Activated naive CD4-positive, alpha-beta T cell treated with anti-CD3 and anti-CD28 coated beads, Interleukin-2, amount 50 U/mL, for 72 hours (primary cell): ENCODE results near the gene OR6T1. TPM values are rescaled to one million over a fixed set of nuclear protein-coding genes. Genes with fewer than 3 reads are reported as not detected.
A peak's percentile ranks its signal among the peaks of the same experiment; 100 is the strongest.

Source experiments
- ATAC-seq, 2 donors: fragments of 150-1000 bp; cut with Tn5 transposase; 2 replicates each; pipeline ENCODE4 v1.10.0; 2021; ENCODE audit warnings: mild to moderate bottlenecking in 2 of 2, moderate library complexity in 2 of 2
- DNase-seq, 2 donors: peaks; one replicate each; pipeline ENCODE4 v3.0.0; 2021 to 2022; ENCODE audit warnings: low spot score in 2 of 2
- H3K27ac Mint-ChIP-seq, 2 donors: one replicate each; pipeline ENCODE4 v1.8.0; 2022; ENCODE audit warnings: mild to moderate bottlenecking in 2 of 2, mixed read lengths in 2 of 2
- H3K36me3 Mint-ChIP-seq, 2 donors: one replicate each; pipeline ENCODE4 v1.8.0; 2022; ENCODE audit warnings: mixed read lengths in 2 of 2
- H3K9me3 Mint-ChIP-seq, 2 donors: one replicate each; pipeline ENCODE4 v1.8.0; 2022; ENCODE audit warnings: mixed read lengths in 2 of 2
- total RNA-seq, 2 donors: library from RNA; stranded (reverse); gene quantifications; one replicate each; pipeline ENCODE4 v1.2.3, GENCODE V29; 2022

OR6T1 gene, protein sequence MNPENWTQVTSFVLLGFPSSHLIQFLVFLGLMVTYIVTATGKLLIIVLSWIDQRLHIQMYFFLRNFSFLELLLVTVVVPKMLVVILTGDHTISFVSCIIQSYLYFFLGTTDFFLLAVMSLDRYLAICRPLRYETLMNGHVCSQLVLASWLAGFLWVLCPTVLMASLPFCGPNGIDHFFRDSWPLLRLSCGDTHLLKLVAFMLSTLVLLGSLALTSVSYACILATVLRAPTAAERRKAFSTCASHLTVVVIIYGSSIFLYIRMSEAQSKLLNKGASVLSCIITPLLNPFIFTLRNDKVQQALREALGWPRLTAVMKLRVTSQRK
- total RNA-seq = not detected

- ATAC-seq = no peak
- Mint-ChIP-seq H3K36me3 (no peaks in the 10 kb centered on the region), H3K9me3 (peaks cover 4 to 5% of the 10 kb centered on the region in 2 donors), H3K27ac (no peak within 1 kb of the TSS)
- no peak for DNase-seq
Observed at GRCh38 chr11:123943738-123944137, at the start of gene OR6T1. Gene OR6T1, minus strand, starts transcription at chr11:123943838. Its CDS starts 0 bp downstream, at chr11:123943838.

DNA sequence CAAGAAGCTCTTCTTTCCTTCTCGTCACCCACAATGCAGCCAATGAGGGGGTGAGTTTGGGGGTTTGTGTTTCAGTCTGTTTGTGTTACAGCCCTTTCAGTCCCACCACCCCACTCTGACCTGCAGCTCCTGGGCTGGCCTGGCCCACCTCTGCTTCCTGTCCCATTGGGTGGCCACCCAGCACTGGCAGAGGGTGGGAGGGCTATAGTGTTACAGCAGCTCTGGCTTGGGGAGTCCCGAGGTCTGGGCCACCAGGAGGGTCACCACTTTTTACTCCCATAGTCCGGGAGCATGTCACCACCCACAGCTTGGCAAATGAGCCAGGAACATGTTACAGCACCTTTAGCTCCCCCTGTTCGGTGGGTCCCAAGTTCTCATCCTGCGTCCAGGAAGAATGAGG, 35.7 kb upstream of the OR6T1 start:
- Mint-ChIP-seq H3K36me3 (peaks cover 0 to 12% of the 10 kb centered on the region in 2 donors), H3K27ac (no peak overlapping the region), H3K9me3 (peaks cover 9% of the 10 kb centered on the region in 2 donors)
- DNase-seq (no peak), ATAC-seq (no peak)

DNA sequence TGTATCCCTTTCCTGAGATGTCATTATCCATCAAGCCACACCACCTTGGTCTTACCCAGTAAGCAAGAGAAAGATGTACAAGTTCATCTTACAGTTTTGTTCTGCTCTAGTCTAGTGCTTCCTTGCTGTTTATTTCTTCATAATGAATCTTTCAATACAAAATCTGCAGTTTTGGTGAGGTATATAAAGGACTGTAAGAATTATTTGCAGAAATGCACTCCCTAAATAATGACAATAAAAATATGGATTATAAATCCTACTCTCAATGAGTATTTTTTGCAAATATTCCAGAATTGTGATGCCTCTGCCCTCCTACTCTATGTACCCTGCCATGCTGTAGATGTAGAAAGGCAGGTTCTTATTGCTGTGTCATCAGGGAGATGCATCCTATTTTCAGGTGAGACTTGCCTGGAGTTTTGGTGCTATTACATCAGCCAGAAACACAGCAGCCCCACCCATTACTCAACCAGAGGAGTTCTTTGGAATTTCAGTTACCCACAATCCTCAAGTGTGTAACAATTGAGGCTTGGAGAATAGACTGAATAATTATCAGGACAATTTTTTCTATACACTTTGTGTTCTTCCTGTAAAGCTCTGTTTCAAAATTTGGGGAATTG, 34.2 kb upstream of the OR6T1 start, which contains the start of gene OR10S1:
OR10S1 (minus strand) TSS at position 51 of the 617 bp plus-strand sequence. CDS start 117 bp downstream, outside the sequence.
- Mint-ChIP-seq H3K9me3 (peaks cover 4 to 7% of the 10 kb centered on the region in 2 donors), H3K36me3 (peaks cover 0 to 5% of the 10 kb centered on the region in 2 donors), H3K27ac (no peak within 1 kb of the TSS)
- ATAC-seq (no peak), DNase-seq (no peak)

GRCh38 chr11:123976770-123977560, 33.3 kb upstream of the OR6T1 start:
- DNase-seq = no peak
- peaks cover 0 to 5% of the 10 kb centered on the region in 2 donors for H3K9me3 Mint-ChIP-seq
- no peaks in the 10 kb centered on the region for H3K36me3 Mint-ChIP-seq
- ATAC-seq = no peak
- no peak overlapping the region for H3K27ac Mint-ChIP-seq

DNA sequence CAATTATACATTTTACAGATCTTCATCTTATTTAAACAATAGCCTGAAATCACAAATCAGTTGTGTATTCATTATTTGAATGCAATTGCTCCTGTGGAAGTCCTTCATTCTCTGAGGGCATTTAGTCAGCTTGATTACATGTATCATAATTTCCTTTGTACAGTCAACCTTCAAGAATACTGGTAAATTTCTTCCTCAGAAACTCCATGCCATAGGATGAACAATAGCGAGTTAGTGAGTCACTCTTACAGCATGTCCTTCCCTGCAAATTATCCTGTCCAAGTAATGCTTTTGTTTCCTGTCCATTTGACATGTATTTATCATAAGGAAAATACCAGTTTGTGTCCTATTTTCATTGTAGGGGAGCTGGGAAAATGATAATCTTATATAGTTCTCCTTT, 30.2 kb upstream of the OR6T1 start:
- H3K9me3 Mint-ChIP-seq = peaks cover 0 to 5% of the 10 kb centered on the region in 2 donors
- no peak for ATAC-seq
- H3K36me3 Mint-ChIP-seq = no peaks in the 10 kb centered on the region
- no peak for DNase-seq
- H3K27ac Mint-ChIP-seq = no peak overlapping the region

GRCh38 chr11:123956752-123957151, 13.1 kb upstream of the OR6T1 start:
- ATAC-seq (no peak), DNase-seq (no peak)
- H3K36me3 Mint-ChIP-seq = no peaks in the 10 kb centered on the region
- peaks cover 8 to 11% of the 10 kb centered on the region in 2 donors for H3K9me3 Mint-ChIP-seq
- H3K27ac Mint-ChIP-seq = no peak overlapping the region

DNA sequence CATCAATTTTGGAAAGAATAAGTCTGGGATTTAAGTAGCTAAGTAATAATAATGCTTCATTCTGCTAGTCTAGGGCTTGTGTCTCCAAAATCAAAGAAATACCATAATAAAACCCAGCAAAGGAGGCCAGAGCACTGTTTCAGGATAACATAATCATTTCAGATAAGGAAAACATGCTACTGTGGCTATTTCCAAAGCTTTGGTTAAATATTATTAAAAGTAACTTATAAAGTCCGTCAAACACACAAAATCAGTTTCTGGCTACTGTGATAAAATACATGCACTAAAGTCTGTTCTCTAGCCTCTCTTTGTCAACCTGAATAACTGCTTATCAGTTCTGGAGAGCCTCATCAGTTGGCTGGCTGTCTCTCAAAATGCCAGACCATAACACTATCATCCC, 1.5 kb upstream of the OR6T1 start:
- no peak for ATAC-seq
- H3K36me3 Mint-ChIP-seq = no peaks in the 10 kb centered on the region
- no peak for DNase-seq
- H3K27ac Mint-ChIP-seq = no peak overlapping the region
- H3K9me3 Mint-ChIP-seq = no peaks in the 10 kb centered on the region

DNA sequence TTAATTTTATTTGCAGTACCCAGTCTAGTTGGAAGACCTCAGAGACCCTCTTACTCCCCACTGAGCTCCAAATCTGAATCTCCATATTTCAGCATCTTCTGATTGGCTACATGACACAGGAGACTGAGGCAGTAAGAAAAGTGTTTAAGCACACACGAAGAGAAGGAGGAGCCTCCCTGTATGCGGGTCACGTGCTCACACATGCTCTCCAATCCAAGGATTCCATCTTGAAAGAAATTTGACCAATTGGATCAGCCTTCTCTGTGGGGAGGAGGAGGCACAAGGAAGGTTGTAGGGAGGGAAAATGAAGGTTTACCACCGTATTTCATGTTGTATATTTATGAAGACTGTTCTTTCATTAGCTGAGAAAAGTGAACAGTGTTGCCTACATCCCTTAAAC, 1.2 kb downstream of the OR6T1 start:
- DNase-seq = no peak
- Mint-ChIP-seq H3K9me3 (peaks cover 4 to 5% of the 10 kb centered on the region in 2 donors), H3K36me3 (no peaks in the 10 kb centered on the region), H3K27ac (no peak overlapping the region)
- ATAC-seq = no peak

- Mint-ChIP-seq H3K27ac (no peak within 1 kb of the TSS), H3K9me3 (peaks cover 4 to 5% of the 10 kb centered on the region in 2 donors), H3K36me3 (no peaks in the 10 kb centered on the region)
- no peak for ATAC-seq
- DNase-seq = no peak
Observed at GRCh38 chr11:123939317-123939716, 4.3 kb downstream of the OR6T1 start, which contains the start of gene OR4D5. Gene OR4D5, plus strand, starts transcription at chr11:123939617. Its CDS starts 0 bp downstream, at chr11:123939617.

- DNase-seq = no peak
- Mint-ChIP-seq H3K9me3 (peaks cover 0 to 5% of the 10 kb centered on the region in 2 donors), H3K27ac (no peak overlapping the region), H3K36me3 (no peaks in the 10 kb centered on the region)
- ATAC-seq = no peak
Observed at GRCh38 chr11:123924027-123924426, 19.6 kb downstream of the OR6T1 start.

- Mint-ChIP-seq H3K27ac (no peak overlapping the region), H3K9me3 (peaks cover 0 to 4% of the 10 kb centered on the region in 2 donors), H3K36me3 (no peaks in the 10 kb centered on the region)
- DNase-seq (no peak), ATAC-seq (no peak)
Observed at GRCh38 chr11:123920943-123921342, 22.7 kb downstream of the OR6T1 start.

- H3K9me3 Mint-ChIP-seq = no peaks in the 10 kb centered on the region
- no peaks in the 10 kb centered on the region for H3K36me3 Mint-ChIP-seq
- H3K27ac Mint-ChIP-seq = no peak overlapping the region
- DNase-seq (no peak), ATAC-seq (no peak)
Observed at GRCh38 chr11:123905826-123906225, 37.8 kb downstream of the OR6T1 start.

GRCh38 chr11:123904932-123905331, 38.7 kb downstream of the OR6T1 start:
- Mint-ChIP-seq H3K36me3 (no peaks in the 10 kb centered on the region), H3K9me3 (no peaks in the 10 kb centered on the region), H3K27ac (no peak overlapping the region)
- no peak for DNase-seq
- no peak for ATAC-seq

DNA sequence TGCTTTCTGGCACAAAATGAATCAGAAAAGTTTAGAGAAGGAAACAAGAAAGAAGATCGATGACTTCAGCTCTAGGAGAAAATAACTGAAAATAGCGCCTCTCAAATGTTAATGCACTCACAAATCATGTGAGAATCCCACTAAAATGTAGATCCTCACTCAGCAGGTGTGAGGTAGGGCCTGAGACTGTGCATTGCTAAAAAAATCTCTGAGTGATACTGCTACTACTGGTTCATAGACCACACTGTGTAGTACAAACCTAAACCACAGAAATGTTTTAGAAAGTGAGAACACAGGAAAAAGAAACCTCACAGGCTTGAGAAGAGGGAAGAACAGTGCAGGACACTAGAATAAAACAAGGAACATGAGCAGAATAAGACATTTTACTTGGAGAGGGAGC, 39.7 kb downstream of the OR6T1 start:
- no peaks in the 10 kb centered on the region for H3K9me3 Mint-ChIP-seq

GRCh38 chr11:123901867-123902266, 41.8 kb downstream of the OR6T1 start, which contains the start of gene OR8D4:
Gene OR8D4, plus strand, starts transcription at chr11:123902167. Its CDS starts 4,265 bp downstream, at chr11:123906432.
- no peaks in the 10 kb centered on the region for H3K9me3 Mint-ChIP-seq
- H3K27ac Mint-ChIP-seq = no peak within 1 kb of the TSS
- no peaks in the 10 kb centered on the region for H3K36me3 Mint-ChIP-seq
- ATAC-seq (no peak), DNase-seq (no peak)

More for the DNA sequence above, 39.7 kb downstream of the OR6T1 start:
- DNase-seq (no peak), ATAC-seq (peak in 1 of 2 donors; percentile 88)
- no peak overlapping the region for H3K27ac Mint-ChIP-seq
- no peaks in the 10 kb centered on the region for H3K36me3 Mint-ChIP-seq

DNA sequence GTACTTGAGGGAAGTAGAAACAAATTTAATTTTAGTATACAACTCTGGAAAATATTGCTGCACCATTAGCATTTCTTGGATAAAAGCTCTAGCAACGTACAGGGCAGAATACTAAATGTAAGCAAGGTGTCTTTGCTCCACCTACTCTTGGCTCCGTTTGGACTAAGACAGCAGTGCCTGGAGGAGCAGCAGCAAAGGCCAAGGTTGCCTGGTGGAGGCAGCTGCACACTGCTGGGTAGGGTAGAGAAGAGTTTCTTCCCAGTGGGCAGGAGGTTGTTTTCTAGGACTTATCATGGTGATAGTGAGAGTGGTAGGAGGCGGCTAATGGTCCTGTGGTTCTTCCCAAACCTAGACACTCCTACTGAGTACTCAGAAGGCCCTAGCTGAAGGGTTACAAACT, 43.8 kb downstream of the OR6T1 start:
- Mint-ChIP-seq H3K9me3 (no peaks in the 10 kb centered on the region), H3K27ac (no peak overlapping the region), H3K36me3 (no peaks in the 10 kb centered on the region)
- no peak for DNase-seq
- ATAC-seq = no peak
